HL-60/S4 treated with retinoic acid at 250 ng/mL for 4 days and 3 days (cell line): Measurements from ENCODE around the gene EPHA1.

Experiments used
- in situ Hi-C: fragments of 300-500 bp; cut with MboI; formaldehyde crosslinking; loops from 2 replicates; pipeline ENCODE4 v1.7.0; 2022; ENCODE audit warnings: low sequenced_read_pairs

The EPHA1 gene

DNA sequence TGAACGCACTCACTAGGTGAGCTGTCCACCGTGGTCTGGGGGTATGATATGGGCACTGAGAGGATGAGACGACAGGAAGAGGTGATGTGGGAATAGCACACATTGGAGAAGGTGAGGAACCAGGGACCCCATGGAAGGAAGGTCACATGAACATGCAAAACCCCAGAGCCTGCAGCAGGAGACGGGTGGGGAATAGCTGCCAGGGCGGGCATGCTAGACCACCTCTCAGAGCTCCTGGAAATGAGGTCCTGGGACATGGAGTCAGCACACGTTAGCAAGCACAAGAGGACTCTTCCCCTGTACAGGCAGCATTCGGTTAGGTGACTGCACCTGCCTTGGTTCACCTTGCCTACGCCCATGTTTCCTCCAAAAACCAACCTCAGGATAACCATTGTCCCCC is 54.3 kb downstream of the EPHA1 start:
- in situ Hi-C loops = no loop called here

DNA sequence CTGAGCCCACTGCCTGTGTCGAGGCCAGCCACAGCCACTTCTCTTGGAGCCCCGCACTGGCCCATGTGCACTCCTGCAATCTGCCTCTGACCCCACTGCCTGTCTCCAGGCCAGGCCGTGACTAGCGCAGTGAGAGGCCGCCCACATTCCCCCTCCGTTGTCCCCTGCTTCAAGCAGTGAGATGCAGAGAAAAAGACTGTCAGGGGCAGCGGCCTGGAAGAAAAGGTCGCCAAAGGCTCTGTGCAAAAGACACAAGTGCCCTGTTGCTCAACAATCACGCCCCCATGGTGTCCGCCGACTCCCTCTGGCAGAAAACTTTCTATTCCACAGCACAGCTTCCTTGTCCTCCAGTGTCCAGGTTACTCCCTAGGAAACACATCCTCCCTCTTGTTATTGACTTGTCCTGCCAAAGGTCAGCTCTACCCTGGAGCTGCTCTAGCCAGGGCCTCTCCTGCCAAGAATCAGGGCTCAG is 56.1 kb downstream of the EPHA1 start:
- in situ Hi-C loops = no loop called here

DNA sequence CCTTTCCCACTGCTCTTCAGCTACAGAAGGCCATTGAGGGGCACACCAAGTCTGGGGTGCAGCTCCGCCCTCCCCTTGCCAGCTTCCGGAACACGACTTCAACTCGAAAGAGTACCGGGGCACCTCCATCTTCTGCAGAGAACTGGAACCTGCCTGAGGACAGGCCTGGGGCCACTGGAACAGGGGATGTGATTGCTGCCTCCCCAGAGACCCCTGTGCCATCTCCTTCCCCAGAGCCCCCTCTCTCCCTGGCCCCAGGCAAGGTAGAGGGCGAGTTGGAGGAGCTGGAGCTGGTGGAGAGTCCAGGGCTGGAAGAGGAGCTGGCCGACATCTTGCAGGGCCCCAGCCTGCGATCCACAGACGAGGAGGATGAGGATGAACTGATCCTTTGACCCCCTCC is 57.1 kb downstream of the EPHA1 start:
- in situ Hi-C loops = no loop called here

DNA sequence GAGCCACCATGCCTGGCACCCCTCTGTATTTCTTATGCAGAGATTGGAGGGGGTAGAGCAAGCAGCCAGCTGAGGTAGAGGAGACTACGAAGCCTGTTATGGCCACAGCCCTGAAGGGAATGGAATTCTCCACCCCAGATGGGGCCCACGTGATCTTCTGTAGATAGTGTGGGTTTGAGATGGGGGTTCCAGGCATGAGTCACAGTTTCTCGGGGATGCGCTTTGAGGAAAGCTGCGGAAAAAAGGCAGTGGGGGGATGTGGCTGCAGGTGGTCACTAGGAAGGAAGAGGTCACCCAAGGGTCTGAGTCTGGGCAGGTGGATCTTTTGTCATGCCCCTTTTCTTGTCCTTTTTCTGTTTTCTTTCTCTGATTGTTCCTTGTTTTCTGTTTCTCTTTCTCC is 57.6 kb downstream of the EPHA1 start:
- in situ Hi-C loops = no loop called here

DNA sequence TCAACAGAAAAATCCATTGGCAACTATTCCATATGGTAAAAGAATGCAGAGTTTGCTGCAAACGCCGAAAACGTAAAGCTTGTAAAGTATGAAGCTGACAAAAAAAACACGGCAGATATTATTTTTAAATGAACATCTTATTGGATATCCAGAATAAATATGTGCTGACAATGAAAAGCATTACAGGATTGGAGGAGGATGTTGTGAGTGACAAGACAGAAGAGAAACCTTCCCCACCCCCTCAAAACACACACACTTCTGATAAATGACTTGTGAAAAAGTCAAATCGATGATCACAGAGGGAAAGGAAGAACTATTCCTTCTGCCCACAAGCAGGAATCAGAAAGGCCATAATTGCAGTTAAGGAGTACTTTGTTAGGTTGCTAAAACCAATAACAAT is 60.7 kb downstream of the EPHA1 start:
- in situ Hi-C loops = no loop called here

DNA sequence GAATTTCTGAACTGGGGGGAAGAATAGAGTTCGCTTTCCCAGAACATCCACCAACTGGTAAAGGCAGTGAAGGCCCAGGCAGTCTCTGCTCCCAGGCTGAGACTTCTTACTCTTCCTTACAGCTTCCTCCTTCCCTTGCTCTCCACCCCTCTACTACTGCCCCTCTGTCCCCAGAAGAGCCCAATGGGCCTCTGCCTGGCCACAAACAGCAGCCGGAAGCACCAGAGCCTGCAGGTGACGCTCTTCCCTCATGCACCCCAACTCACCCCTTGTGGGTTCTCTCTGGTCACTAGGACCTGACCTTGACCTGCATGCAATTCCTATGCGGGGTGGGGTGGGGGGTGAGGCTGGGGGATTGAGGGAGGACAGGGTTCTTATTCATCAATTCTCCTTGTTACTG is 62.6 kb downstream of the EPHA1 start:
- in situ Hi-C loops = no loop called here

DNA sequence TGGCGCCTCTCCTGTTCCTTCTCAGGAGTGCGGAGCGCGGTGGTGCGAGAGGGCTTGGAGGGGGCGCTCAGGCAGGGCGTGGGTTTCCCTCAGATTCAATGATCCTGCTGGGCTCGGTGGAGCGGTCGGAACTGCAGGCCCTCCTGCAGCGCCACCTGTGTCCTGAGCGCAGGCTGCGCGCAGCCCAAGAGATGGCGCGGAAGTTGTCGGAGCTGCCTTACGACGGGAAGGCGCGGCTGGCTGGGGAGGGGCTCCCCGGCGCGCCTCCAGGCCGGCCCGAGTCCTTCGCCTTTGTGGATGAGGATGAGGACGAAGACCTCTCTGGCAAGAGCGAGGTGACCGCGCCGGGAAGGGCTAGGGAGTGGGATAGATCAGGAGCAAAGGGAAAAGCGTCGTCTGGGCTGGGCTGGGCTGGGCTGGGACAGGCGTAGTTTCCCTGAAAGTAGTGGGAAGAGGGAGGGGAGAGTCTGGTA is 63.2 kb downstream of the EPHA1 start:
- in situ Hi-C loops = no loop called here

DNA sequence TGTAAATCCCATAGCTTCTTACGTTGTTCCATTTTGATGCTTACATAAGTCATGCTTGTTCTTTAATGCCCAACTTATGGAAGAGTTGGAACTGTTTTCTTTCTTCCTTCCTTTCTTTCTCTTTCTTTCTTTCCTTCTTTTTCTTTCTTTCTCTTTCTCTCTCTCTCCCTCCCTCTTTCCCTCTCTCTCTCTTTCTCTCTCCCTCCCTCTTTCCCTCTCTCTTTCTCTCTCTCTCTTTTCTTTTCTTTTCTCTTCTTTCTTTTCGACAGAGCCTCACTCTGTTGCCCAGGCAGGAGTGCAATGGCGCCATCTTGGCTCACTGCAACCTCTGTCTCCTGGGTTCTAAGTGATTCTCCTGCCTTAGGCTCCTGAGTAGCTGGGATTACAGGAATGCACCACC is 65.1 kb downstream of the EPHA1 start:
- in situ Hi-C loops = no loop called here

DNA sequence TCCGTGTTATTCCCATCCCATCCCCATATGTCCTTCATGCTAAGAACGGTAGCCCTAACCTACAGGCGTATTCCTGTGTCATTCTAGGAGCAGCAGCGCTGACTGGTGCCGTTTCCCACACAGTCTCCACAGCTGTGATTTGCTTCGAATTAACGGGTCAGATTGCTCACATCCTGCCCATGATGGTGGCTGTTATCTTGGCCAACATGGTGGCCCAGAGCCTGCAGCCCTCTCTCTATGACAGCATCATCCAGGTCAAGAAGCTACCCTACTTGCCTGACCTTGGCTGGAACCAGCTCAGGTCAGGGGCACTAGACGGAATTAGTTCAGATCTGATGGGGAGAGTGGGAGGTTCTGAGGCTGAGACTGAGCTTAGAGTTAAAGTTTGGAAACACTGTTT is 66.8 kb downstream of the EPHA1 start:
- in situ Hi-C loops = no loop called here
